Caco-2 (cell line): Measurements from ENCODE around the gene PARVG. TPM values are rescaled to one million over a fixed set of nuclear protein-coding genes. Genes with fewer than 3 reads are reported as not detected.

Experiments
- BruUV-seq: library from RNA; stranded (reverse); fragments of 400-500 nt; replicated peaks from 2 replicates; lab custom pipeline; 2021; lab: Mats Ljungman, UMichigan
- CTCF ChIA-PET: fragments of 300-600 bp; sonication (Branson Sonifier 250); formaldehyde crosslinking; loops from one replicate; lab custom pipeline; 2022; ENCODE audit warnings: antibody characterized with exemption; lab: Charles Lee
- POLR2A ChIA-PET: fragments of 300-600 bp; sonication (Branson Sonifier 250); formaldehyde crosslinking; loops from one replicate; lab custom pipeline; 2022; ENCODE audit warnings: antibody characterized with exemption; lab: Charles Lee
- DNase-seq, 2 experiments: peaks; one replicate each; pipeline versions ENCODE4 v3.0.0 to v3.0.0-alpha.2; 2020 to 2022
- H3K27me3 ChIP-seq: replicated peaks from 2 replicates; pipeline ENCODE4 v1.6.0; 2011; ENCODE audit warnings: low read length; ENCODE audit not compliant: control insufficient read depth, insufficient read depth
- H3K36me3 ChIP-seq: 2 replicates; pipeline ENCODE4 v1.5.1; 2011; ENCODE audit warnings: low read length; ENCODE audit not compliant: control insufficient read depth, insufficient read depth
- H3K4me1 ChIP-seq: fragments of 250-450 bp; sonication (Bioruptor Pico); 2 replicates; pipeline ENCODE4 v1.5.1; 2020; ENCODE audit warnings: mild to moderate bottlenecking
- H3K4me3 ChIP-seq: 2 replicates; pipeline ENCODE4 v1.5.1; 2011; ENCODE audit warnings: low read depth, mild to moderate bottlenecking, control low read depth, low read length
- H3K9me3 ChIP-seq: fragments of 250-450 bp; sonication (Bioruptor Pico); 2 replicates; pipeline ENCODE4 v1.5.1; 2020; ENCODE audit warnings: mild to moderate bottlenecking, moderate library complexity
- H3K27ac Mint-ChIP-seq: one replicate; pipeline ENCODE4 v1.8.0; 2022; ENCODE audit warnings: mixed read lengths; ENCODE audit not compliant: unreplicated experiment
- H3K27me3 Mint-ChIP-seq: one replicate; pipeline ENCODE4 v1.8.0; 2022; ENCODE audit warnings: mixed read lengths; ENCODE audit not compliant: insufficient read depth, unreplicated experiment
- H3K36me3 Mint-ChIP-seq: one replicate; pipeline ENCODE4 v1.8.0; 2022; ENCODE audit warnings: mild to moderate bottlenecking, mixed read lengths; ENCODE audit not compliant: insufficient read depth, unreplicated experiment
- H3K4me1 Mint-ChIP-seq: one replicate; pipeline ENCODE4 v1.8.0; 2022; ENCODE audit warnings: low read depth, mixed read lengths; ENCODE audit not compliant: unreplicated experiment
- H3K4me3 Mint-ChIP-seq: one replicate; pipeline ENCODE4 v1.8.0; 2022; ENCODE audit warnings: mild to moderate bottlenecking, moderate library complexity, mixed read lengths; ENCODE audit not compliant: unreplicated experiment
- H3K9me3 Mint-ChIP-seq: one replicate; pipeline ENCODE4 v1.8.0; 2022; ENCODE audit warnings: mixed read lengths; ENCODE audit not compliant: unreplicated experiment
- intact Hi-C: fragments of 100-400 bp; cut with micrococcal nuclease; formaldehyde crosslinking; loops from one replicate; pipeline ENCODE4 v1.10.0; 2022; ENCODE audit not compliant: unreplicated experiment
- total RNA-seq: library from RNA; stranded (reverse); gene quantifications from 2 replicates; pipeline ENCODE4 v1.2.3, GENCODE V29; 2022
- TF ChIP-seq, protein P1 (sequence below), 2 experiments: fragments of 200-600 bp in 1 of 2; IDR thresholded peaks; 1 replicate in 1 of 2; 2 replicates in 1 of 2; pipeline versions ENCODE4 v1.5.1 to v1.8.0; 2011 to 2022; ENCODE audit warnings: antibody characterized with exemption in 1 of 2, control low read depth in 1 of 2, inconsistent platforms in 1 of 2, low read depth in 1 of 2, low read length in 1 of 2, mild to moderate bottlenecking in 1 of 2, moderate library complexity in 1 of 2; ENCODE audit not compliant: insufficient read depth in 1 of 2, severe bottlenecking in 1 of 2, unreplicated experiment in 1 of 2

Gene PARVG
- total RNA-seq, 1 experiment from 2014 or later, result not detected

DNA sequence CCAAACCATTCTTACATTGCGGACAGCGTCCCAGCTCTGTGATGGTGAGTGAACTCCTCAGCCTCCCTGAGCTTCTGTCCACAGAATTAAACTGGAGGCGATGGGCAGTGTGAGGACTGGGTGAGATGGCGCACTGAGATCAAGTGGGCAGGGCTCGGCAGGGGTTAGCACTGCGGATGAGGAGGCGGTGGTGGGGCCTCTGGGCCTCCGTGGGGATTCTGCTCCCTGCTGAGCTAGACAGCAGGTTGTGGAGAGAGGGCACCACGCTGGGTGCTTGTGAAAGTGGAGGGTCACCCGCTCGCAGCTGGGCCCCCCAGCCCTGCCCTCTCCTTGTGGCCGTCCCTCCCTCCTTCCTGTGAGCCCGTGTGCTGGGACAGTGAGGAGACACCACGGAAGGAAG is 25.6 kb upstream of the PARVG start:
- Histone ChIP-seq H3K9me3 (no peaks in the 10 kb centered on the region), H3K4me3 (no peak overlapping the region), H3K27me3 (no peaks in the 10 kb centered on the region), H3K4me1 (no peaks in the 10 kb centered on the region), H3K36me3 (no peaks in the 10 kb centered on the region)
- Mint-ChIP-seq H3K27ac (no peak overlapping the region), H3K36me3 (no peaks in the 10 kb centered on the region), H3K9me3 (no peaks in the 10 kb centered on the region), H3K27me3 (no peaks in the 10 kb centered on the region), H3K4me1 (no peaks in the 10 kb centered on the region), H3K4me3 (no peak overlapping the region)
- intact Hi-C loops, result no loop called here
- TF ChIP-seq, protein P1, sequence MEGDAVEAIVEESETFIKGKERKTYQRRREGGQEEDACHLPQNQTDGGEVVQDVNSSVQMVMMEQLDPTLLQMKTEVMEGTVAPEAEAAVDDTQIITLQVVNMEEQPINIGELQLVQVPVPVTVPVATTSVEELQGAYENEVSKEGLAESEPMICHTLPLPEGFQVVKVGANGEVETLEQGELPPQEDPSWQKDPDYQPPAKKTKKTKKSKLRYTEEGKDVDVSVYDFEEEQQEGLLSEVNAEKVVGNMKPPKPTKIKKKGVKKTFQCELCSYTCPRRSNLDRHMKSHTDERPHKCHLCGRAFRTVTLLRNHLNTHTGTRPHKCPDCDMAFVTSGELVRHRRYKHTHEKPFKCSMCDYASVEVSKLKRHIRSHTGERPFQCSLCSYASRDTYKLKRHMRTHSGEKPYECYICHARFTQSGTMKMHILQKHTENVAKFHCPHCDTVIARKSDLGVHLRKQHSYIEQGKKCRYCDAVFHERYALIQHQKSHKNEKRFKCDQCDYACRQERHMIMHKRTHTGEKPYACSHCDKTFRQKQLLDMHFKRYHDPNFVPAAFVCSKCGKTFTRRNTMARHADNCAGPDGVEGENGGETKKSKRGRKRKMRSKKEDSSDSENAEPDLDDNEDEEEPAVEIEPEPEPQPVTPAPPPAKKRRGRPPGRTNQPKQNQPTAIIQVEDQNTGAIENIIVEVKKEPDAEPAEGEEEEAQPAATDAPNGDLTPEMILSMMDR (IDR thresholded peaks at IDR 0.05; ENCODE audit: insufficient read depth in 1 of 2, low read depth in 1 of 2, low read length in 1 of 2, severe bottlenecking in 1 of 2, unreplicated experiment in 1 of 2), result no peak
- no TSS peak for BruUV-seq
- no peak for DNase-seq
- CTCF ChIA-PET, result no interaction called here
- POLR2A ChIA-PET, result no interaction called here

DNA sequence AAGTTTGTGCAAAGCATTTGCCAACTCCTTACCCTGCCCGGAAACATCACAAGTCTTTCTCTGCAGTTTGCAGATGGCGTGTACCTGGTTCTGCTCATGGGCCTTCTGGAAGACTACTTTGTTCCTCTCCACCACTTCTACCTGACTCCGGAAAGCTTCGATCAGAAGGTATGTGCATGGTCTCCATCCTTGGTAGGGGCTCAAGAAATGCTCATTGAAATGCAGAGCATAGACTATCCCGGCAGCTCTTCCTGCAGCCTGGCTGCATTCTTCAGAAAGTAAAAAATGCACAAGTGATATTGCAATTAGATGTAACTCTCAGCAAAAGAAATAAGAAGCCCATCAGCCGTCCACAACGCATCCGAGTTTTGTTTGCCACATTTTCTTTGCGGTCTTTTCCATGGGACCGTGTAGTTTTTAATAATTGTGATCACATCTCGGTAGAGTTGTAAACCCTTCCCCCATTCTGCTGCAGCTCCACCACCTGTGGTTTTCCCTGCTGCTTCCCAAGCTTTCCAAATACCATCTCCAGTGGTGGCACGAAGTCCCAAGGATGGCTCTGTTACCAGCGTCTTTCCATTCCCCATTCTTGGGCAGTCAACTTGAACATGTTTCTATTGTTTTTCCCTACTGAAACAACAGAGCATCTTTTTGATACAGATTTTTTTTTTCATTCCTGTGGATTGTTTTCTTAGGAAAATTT is 22.7 kb upstream of the PARVG start:
- BruUV-seq, result no TSS peak
- TF ChIP-seq, protein P1 (IDR thresholded peaks at IDR 0.05; ENCODE audit: insufficient read depth in 1 of 2, low read depth in 1 of 2, low read length in 1 of 2, severe bottlenecking in 1 of 2, unreplicated experiment in 1 of 2), result no peak

DNA sequence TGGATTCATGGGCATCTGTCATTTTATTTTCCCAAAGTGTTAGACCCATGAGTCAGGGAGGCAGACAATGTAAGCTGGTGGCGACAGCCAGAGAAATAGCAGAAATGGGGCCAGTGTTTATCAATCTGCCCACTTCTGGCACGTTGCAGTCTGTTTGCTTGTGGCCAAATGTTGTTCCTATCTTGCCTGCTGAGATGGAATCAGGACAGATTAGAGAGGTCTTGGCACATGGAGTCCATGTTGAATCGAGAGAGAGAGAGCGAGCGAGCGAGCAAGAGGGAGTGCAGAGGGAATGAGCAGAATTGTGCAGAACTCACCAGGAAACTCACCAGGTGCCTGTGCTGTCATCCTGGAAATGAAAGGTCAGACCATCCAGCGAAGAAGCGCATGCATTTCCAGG is 21.9 kb upstream of the PARVG start:
- no peak overlapping the region for H3K4me3 ChIP-seq
- H3K4me1 ChIP-seq, result no peaks in the 10 kb centered on the region
- H3K27ac Mint-ChIP-seq, result no peak overlapping the region
- H3K27me3 Mint-ChIP-seq, result no peaks in the 10 kb centered on the region
- no peaks in the 10 kb centered on the region for H3K9me3 Mint-ChIP-seq
- H3K27me3 ChIP-seq, result no peaks in the 10 kb centered on the region
- H3K4me1 Mint-ChIP-seq, result no peaks in the 10 kb centered on the region
- H3K9me3 ChIP-seq, result no peaks in the 10 kb centered on the region
- no TSS peak for BruUV-seq
- H3K4me3 Mint-ChIP-seq, result no peak overlapping the region
- no peak for DNase-seq
- CTCF ChIA-PET, result no interaction called here
- intact Hi-C loops, result no loop called here
- no peaks in the 10 kb centered on the region for H3K36me3 ChIP-seq
- TF ChIP-seq, protein P1 (IDR thresholded peaks at IDR 0.05; ENCODE audit: insufficient read depth in 1 of 2, low read depth in 1 of 2, low read length in 1 of 2, severe bottlenecking in 1 of 2, unreplicated experiment in 1 of 2), result no peak
- POLR2A ChIA-PET, result no interaction called here
- no peaks in the 10 kb centered on the region for H3K36me3 Mint-ChIP-seq

More for the DNA sequence above, 22.7 kb upstream of the PARVG start:
- Mint-ChIP-seq H3K4me3 (no peak overlapping the region), H3K4me1 (no peaks in the 10 kb centered on the region), H3K9me3 (no peaks in the 10 kb centered on the region), H3K36me3 (no peaks in the 10 kb centered on the region), H3K27ac (no peak overlapping the region), H3K27me3 (no peaks in the 10 kb centered on the region)
- ChIA-PET POLR2A (no interaction called here), CTCF (no interaction called here)
- Histone ChIP-seq H3K36me3 (no peaks in the 10 kb centered on the region), H3K4me1 (no peaks in the 10 kb centered on the region), H3K27me3 (no peaks in the 10 kb centered on the region), H3K9me3 (no peaks in the 10 kb centered on the region), H3K4me3 (no peak overlapping the region)
- intact Hi-C loops, result no loop called here
- DNase-seq, result no peak
